ENCODE data around the gene SYNC.

SYNC gene

GRCh38 chr1:32702599-32703478 is at the start of gene SYNC:
Gene SYNC, minus strand, starts transcription at chr1:32702770. Its CDS starts 110 bp downstream, at chr1:32702660.
- DNase-seq: no peak

GRCh38 chr1:32749771-32750170 is 47.2 kb upstream of the SYNC start:
- DNase-seq: no peak

- DNase-seq: no peak
These were observed 46.8 kb upstream of the SYNC start for GRCh38 chr1:32749332-32749731.

GRCh38 chr1:32748926-32749325 is 46.4 kb upstream of the SYNC start:
- no peak for DNase-seq

- no peak for DNase-seq
These were observed 45.8 kb upstream of the SYNC start for GRCh38 chr1:32748348-32748747.

GRCh38 chr1:32746130-32746529 is 43.6 kb upstream of the SYNC start:
- DNase-seq: no peak

GRCh38 chr1:32744071-32744425 is 41.5 kb upstream of the SYNC start:
- no peak for DNase-seq

GRCh38 chr1:32743380-32744070 is 41.0 kb upstream of the SYNC start:
- DNase-seq: no peak

- DNase-seq: no peak
These were observed 40.4 kb upstream of the SYNC start for GRCh38 chr1:32742956-32743355.

GRCh38 chr1:32742199-32742947 is 39.8 kb upstream of the SYNC start:
- no peak for DNase-seq

- peak; percentile 11 for DNase-seq
These were observed 39.0 kb upstream of the SYNC start for GRCh38 chr1:32741413-32742198.

GRCh38 chr1:32741059-32741412 is 38.5 kb upstream of the SYNC start:
- no peak for DNase-seq

GRCh38 chr1:32736812-32737791 is 34.5 kb upstream of the SYNC start:
- no peak for DNase-seq

- no peak for DNase-seq
These were observed 31.2 kb upstream of the SYNC start for GRCh38 chr1:32733582-32734321.

GRCh38 chr1:32729254-32730046 is 26.9 kb upstream of the SYNC start:
- no peak for DNase-seq

- no peak for DNase-seq
These were observed 26.0 kb upstream of the SYNC start for GRCh38 chr1:32728413-32729077.

GRCh38 chr1:32727876-32728275 is 25.3 kb upstream of the SYNC start:
- no peak for DNase-seq

GRCh38 chr1:32725615-32725982 is 23.0 kb upstream of the SYNC start:
- DNase-seq: no peak
